ENCODE data around the gene ARHGEF12.

The ARHGEF12 gene

DNA sequence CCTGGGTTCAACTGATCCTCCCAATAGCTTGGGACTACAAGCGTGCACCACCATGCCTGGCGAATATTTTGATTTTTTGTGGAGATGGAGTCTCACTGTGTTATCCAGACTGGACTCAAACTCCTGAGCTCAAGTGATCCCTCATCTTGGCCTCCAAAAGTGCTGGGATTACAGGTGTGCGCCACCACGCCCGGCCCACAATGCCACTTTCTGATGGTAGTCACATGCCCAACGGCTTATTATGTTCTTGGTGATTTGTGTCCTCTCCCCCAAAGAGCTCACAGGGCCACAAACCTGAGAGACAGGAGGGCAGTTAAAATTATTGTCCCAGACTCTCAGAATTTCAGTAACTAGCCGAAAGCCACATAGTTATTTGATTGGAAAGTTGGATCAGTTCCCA, 185.0 kb downstream of the ARHGEF12 start:
- in situ Hi-C loops (cut with MboI; ENCODE audit: low sequenced_read_pairs, unreplicated experiment), result loop anchor here (10.0 to 25.0 kb wide), 3 partner anchors 164 to 666 kb away; partner anchors contain the start of gene TECTA
- TF ChIP-seq, protein P1, sequence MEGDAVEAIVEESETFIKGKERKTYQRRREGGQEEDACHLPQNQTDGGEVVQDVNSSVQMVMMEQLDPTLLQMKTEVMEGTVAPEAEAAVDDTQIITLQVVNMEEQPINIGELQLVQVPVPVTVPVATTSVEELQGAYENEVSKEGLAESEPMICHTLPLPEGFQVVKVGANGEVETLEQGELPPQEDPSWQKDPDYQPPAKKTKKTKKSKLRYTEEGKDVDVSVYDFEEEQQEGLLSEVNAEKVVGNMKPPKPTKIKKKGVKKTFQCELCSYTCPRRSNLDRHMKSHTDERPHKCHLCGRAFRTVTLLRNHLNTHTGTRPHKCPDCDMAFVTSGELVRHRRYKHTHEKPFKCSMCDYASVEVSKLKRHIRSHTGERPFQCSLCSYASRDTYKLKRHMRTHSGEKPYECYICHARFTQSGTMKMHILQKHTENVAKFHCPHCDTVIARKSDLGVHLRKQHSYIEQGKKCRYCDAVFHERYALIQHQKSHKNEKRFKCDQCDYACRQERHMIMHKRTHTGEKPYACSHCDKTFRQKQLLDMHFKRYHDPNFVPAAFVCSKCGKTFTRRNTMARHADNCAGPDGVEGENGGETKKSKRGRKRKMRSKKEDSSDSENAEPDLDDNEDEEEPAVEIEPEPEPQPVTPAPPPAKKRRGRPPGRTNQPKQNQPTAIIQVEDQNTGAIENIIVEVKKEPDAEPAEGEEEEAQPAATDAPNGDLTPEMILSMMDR (IDR thresholded peaks at IDR 0.05; ENCODE audit: borderline replicate concordance, control extremely low read depth, extremely low read depth, insufficient read depth, missing control alignments), result no peak
- no peak for DNase-seq (ENCODE audit: low spot score)

- in situ Hi-C loops (cut with MboI; ENCODE audit: low sequenced_read_pairs, unreplicated experiment), result loop anchor here (10.0 to 25.0 kb wide), 3 partner anchors 163 to 665 kb away; partner anchors contain the start of gene TECTA
- DNase-seq (ENCODE audit: low spot score), result no peak
- TF ChIP-seq, protein P1 (IDR thresholded peaks at IDR 0.05; ENCODE audit: borderline replicate concordance, control extremely low read depth, extremely low read depth, insufficient read depth, missing control alignments), result no peak
These were observed 185.8 kb downstream of the ARHGEF12 start for GRCh38 chr11:120522021-120522420.

DNA sequence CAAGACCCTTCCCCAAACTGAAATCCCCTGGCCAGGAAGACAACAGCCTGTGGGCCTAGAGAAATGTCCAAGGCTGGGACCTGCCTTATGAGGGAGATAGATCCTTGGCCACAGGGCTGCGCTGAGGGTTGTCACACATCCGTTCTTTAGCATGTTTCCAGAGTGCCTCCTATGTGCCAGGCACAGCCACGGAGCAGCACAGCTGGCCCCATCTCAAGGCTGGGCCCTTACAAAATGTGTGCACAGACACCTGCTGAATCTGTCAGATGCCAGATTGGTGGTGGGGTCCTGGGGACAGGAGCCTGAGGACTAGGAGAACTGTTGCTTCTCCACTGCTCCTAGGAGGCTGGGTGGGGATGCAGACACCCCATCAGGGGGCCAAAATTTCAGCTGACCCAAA, 186.5 kb downstream of the ARHGEF12 start:
- DNase-seq (ENCODE audit: low spot score), result no peak
- in situ Hi-C loops (cut with MboI; ENCODE audit: low sequenced_read_pairs, unreplicated experiment), result loop anchor here (10.0 to 25.0 kb wide), 3 partner anchors 162 to 665 kb away; partner anchors contain the start of gene TECTA
- TF ChIP-seq, protein P1 (IDR thresholded peaks at IDR 0.05; ENCODE audit: borderline replicate concordance, control extremely low read depth, extremely low read depth, insufficient read depth, missing control alignments), result no peak

- no peak for DNase-seq (ENCODE audit: low spot score)
- in situ Hi-C loops (cut with MboI; ENCODE audit: low sequenced_read_pairs, unreplicated experiment), result loop anchor here (10.0 to 25.0 kb wide), 3 partner anchors 162 to 664 kb away; partner anchors contain the start of gene TECTA
These were observed 187.0 kb downstream of the ARHGEF12 start for GRCh38 chr11:120523196-120523595.

DNA sequence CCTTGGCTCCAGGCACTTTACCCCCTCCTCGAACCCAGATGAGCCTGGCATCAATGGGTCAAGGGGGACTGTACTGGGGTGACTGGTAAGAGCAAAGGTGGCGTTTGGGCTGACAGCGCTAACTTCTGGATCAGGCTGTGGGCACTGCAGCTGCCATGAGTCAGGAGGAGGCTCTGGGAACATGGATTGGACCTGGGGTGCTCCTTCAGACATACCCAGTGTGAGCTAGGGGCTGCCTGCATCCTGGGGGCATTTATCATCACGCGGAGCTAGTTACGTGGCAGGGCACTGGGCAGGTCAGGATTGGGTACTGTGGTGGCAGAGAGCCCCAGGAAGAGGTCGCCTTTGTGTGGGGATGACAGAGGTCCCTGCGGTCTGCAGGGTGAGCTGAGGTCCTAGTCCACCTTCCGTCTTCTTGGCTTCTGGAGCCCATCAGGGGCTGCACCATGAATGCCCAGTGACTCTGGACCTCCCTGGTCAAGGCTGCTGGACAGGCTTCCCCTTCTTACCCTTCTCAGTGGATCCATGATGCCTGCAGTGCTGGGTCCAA, 188.4 kb downstream of the ARHGEF12 start:
- no peak for DNase-seq (ENCODE audit: low spot score)
- in situ Hi-C loops (cut with MboI; ENCODE audit: low sequenced_read_pairs, unreplicated experiment), result loop anchor here (10.0 to 25.0 kb wide), 3 partner anchors 160 to 663 kb away; partner anchors contain the start of gene TECTA
- TF ChIP-seq, protein P1 (IDR thresholded peaks at IDR 0.05; ENCODE audit: borderline replicate concordance, control extremely low read depth, extremely low read depth, insufficient read depth, missing control alignments), result no peak

More at GRCh38 chr11:120523196-120523595, 187.0 kb downstream of the ARHGEF12 start:
- TF ChIP-seq, protein P1 (IDR thresholded peaks at IDR 0.05; ENCODE audit: borderline replicate concordance, control extremely low read depth, extremely low read depth, insufficient read depth, missing control alignments), result no peak

DNA sequence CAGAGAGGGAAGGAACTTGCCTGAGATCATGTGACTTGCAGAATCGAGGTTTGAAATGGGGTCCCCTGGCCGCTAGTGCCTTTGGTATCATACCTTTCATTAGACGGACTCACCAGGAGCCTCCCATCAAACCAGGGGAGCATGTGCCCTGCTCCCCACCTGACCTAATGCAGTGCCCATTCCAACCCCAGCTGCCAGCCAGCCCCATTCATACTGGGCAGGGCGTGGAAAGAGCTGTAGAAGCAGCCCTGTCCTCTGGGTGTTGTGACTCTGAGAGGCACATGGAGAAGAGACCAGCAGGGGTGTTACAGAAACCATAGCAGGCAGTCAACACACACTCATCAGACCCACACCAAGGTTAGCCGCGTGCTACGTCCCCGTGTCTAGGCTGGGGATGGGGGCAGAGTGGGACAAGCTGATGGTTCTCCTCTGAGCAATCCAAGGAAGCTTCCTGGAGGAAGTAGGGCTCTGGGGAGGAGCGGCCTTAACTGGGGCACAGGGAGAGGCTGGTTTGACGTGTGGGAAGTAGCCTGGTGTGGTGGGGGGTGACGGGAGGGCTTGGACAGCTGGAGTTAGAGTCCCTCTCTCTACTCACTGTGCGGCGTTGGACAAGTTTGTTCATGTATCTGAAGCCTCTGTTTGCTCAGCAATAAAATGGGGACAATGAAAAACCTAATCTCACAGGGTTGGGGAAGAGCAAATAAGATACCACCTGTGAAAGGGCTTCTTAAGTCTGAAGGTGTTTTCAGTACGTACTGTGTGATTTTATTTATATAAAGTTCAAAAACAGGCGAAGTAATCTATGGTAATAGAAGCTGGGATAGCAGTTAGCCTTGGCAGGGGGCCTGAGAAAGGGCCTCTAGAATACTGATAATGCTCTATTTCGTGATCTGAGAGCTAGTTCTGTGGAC, 189.3 kb downstream of the ARHGEF12 start:
- TF ChIP-seq, protein P1 (IDR thresholded peaks at IDR 0.05; ENCODE audit: borderline replicate concordance, control extremely low read depth, extremely low read depth, insufficient read depth, missing control alignments), result no peak
- no peak for DNase-seq (ENCODE audit: low spot score)
- in situ Hi-C loops (cut with MboI; ENCODE audit: low sequenced_read_pairs, unreplicated experiment), result loop anchor here (10.0 kb wide), 1 partner anchor 159 kb away; no protein-coding TSS in a partner anchor

Measured in GM13976 (cell line).